Measurements from ENCODE around the gene ITGB5. TPM values are rescaled to one million over a fixed set of nuclear protein-coding genes. Genes with fewer than 3 reads are reported as not detected.

The ITGB5 gene
- total RNA-seq, 4 donors from 2014 or later, result 114 to 217 (median 193) TPM

DNA sequence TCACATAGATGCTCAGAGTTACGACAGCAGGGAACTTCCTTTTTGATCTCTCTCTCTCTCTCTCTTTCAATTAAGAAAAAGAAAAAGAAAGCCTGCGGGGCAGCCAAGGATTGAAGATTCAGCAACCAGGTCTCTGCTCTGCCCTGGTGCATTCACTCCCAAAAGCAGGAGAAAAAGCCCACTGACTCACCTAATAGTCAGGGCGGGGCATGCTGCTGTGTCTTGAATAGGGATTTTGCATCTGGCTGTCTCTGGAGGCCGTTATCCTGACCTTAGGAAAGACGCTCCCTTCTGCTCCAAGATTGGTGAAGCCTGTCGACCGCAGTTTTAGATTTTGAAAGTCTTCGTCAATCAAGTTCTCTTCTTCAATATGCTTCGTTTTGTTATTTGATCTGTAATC is 20.8 kb upstream of the ITGB5 start:
- Histone ChIP-seq H3K27me3 (no peaks in the 10 kb centered on the region), H3K27ac (no peak overlapping the region), H3K4me1 (no peaks in the 10 kb centered on the region), H3K9me3 (no peaks in the 10 kb centered on the region), H3K4me3 (no peak overlapping the region), H3K36me3 (no peaks in the 10 kb centered on the region)
- DNase-seq (ENCODE audit: low spot score in 2 of 2), result no peak
- TF ChIP-seq CTCF (IDR thresholded peaks at IDR 0.05) (no peak), POLR2A (IDR thresholded peaks at IDR 0.05) (no peak), EP300 (IDR thresholded peaks at IDR 0.05) (no peak)
- 64 to 72% methylated on average over 9 of the region's 9 CpGs for WGBS, 2 donors

DNA sequence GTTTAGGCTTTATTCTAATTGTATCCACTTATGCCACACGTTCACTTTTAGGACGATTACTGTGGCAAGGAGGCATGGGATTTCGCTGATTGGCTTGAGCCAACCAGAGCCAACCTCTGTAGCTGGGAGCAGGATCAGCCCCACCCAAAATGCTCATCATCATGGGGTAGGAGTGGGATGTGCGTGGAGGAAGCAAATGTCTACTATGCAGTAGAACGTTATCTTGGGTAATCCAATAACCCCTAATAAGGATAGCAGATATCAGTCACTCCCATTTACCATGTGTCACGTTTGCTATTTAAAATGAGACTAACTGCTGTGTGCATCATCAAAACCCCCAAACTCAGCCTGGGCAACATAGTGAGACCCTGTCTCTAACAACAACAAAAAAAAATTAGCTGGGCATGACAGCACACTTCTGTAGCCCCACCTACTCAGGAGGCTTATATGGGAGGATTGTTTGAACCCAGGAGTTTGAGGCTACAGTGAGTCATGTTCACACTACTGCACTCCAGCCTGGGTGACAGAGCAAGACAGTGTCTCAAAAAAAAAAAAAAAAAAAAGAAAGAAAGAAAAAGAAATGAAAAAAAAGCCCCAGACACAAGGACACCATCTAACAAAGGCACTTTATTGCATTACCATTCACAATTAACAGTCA is 17.8 kb upstream of the ITGB5 start:
- WGBS, 2 donors, result 87% methylated on average over 6 of the region's 6 CpGs
- Histone ChIP-seq H3K4me1 (peaks cover 0 to 15% (median 0%) of the 10 kb centered on the region in 4 donors), H3K27ac (no peak overlapping the region), H3K36me3 (no peaks in the 10 kb centered on the region), H3K4me3 (no peak overlapping the region), H3K27me3 (no peaks in the 10 kb centered on the region), H3K9me3 (no peaks in the 10 kb centered on the region)
- DNase-seq (ENCODE audit: low spot score in 2 of 2), result no peak
- TF ChIP-seq EP300 (IDR thresholded peaks at IDR 0.05), result no peak
- no peak for TF ChIP-seq POLR2A (IDR thresholded peaks at IDR 0.05)
- TF ChIP-seq CTCF (IDR thresholded peaks at IDR 0.05), result no peak

DNA sequence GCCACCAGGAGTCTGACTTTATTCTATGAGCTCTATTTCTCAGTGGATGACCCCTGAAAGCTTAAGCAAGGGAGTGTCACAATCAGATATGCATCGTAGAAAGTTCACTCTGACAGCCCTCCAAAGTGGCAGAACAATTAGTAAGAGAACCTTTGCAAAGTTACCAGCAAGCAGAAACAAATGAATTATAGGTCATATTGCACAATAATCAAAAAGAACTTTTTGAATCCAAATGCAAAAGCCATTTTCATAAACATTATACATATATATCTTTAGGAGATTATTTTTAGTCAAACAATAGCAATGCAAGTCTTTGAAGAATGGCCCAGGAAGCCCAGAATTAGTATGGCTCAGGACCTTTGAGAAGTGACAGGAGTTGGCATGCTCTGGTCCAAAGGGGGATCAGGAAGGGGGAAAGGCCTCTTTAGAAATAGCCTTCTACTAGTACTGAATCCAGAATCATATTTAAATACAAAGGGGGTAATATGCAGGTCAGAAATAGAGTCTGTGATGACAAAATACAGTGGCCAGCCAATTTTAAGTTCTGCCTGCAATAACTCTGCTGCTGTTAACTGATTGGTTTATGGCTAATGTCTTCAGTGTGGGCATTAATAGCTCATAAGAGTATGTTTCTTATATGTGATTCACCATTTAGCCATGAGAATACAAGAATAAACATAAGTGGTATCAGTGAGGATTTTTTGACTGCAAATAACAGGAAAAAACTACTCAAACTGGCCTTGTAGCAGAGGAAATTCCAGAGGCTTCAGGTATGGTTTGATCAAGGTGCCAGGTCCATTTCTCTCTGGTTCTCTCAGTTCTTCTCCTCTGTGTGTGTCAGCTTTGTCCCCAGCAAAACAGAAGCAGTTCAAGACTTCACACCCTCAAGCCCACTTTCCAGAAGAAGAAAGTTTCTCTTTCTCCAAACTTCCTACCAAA is 17.0 kb upstream of the ITGB5 start:
- no peaks in the 10 kb centered on the region for H3K36me3 ChIP-seq
- DNase-seq (ENCODE audit: low spot score in 2 of 2), result no peak
- 76 to 78% methylated on average over 1 of the region's 1 CpG for WGBS, 2 donors
- no peaks in the 10 kb centered on the region for H3K27me3 ChIP-seq
- H3K4me3 ChIP-seq, result no peak overlapping the region
- no peak overlapping the region for H3K27ac ChIP-seq
- H3K9me3 ChIP-seq, result no peaks in the 10 kb centered on the region
- peaks cover 0 to 15% (median 0%) of the 10 kb centered on the region in 4 donors for H3K4me1 ChIP-seq
- no peak for TF ChIP-seq CTCF (IDR thresholded peaks at IDR 0.05)
- TF ChIP-seq POLR2A (IDR thresholded peaks at IDR 0.05), result no peak
- TF ChIP-seq EP300 (IDR thresholded peaks at IDR 0.05), result no peak

DNA sequence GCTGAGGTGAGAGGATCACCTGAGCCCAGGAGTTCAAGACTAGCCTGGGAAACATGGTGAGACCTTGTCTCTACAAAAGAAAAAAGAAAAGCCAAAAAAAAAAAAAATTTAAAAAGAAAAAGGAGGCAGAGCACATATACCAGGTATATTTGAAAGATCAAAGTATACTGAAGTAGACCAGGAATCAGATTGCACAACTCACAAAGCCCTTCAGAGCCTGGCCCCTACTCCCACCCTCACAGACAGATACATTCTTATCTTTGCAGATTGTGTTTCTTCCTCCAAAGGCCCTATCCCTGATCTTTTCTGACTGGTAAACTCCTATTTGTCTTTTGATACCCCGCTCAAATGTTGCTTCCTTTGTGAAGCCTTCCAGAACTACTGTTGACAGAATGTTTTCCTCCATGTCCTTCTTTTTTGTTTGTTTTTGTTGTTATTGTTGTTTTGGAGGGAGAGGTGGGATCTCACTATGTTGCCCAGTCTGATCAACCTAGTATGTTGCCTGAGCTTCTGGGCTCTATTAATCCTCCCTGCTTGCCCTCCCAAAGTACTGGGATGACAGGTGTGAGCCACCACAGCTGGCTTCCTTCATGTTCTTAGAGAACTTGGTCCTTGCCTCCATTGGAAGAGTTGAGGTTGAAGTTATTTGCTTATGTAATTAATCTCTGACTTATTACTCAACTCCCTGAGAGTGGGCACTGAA is 9.8 kb upstream of the ITGB5 start:
- H3K4me1 ChIP-seq, result peaks cover 0 to 15% (median 0%) of the 10 kb centered on the region in 4 donors
- H3K9me3 ChIP-seq, result no peaks in the 10 kb centered on the region
- no peak overlapping the region for H3K4me3 ChIP-seq
- DNase-seq (ENCODE audit: low spot score in 2 of 2), result no peak
- no peak for TF ChIP-seq EP300 (IDR thresholded peaks at IDR 0.05)
- no peak for TF ChIP-seq POLR2A (IDR thresholded peaks at IDR 0.05)
- no peak for TF ChIP-seq CTCF (IDR thresholded peaks at IDR 0.05)
- no peak overlapping the region for H3K27ac ChIP-seq
- no peaks in the 10 kb centered on the region for H3K36me3 ChIP-seq
- WGBS, 2 donors, result 100% methylated on average over 1 of the region's 1 CpG
- H3K27me3 ChIP-seq, result no peaks in the 10 kb centered on the region
